ENCODE results near the gene ACAP1.
A peak's percentile ranks its signal among the peaks of the same experiment; 100 is the strongest.
"Not testable (repeated sequence)": the region's sequence is repeated elsewhere in the genome, so short reads cannot be mapped to it uniquely, and the experiment has no call there.

ACAP1 gene

DNA sequence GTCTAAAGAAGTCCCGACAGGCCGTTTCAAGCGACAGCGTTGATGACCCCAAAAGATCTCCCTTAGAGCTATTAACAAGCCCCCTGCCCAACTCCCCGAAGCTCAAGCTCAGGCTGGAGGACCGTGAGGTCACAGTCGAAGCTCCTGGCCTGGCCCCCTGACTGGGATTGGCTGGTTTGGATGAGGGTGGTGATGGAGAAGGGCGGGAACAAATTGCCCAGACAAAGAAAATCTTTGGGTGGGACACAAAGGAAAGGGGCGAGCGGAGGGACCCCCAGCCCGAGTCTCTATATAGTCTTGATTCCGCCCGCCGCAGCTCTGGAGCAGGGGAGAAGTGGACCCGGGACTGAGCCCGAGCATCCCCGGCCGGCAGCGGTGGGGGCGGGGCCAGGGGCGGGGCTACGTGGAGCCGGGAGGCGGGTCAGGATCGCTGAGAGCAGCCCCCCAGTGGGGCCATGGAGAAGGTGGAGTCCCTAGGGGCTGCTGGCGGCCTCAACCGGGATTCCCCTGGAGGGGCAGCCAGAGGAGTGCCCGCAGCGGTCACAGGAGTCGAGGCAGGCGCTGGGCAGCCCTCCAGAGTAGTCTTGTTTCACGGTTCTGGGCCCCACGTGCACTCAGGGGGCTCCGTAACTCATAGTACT is 6.2 kb upstream of the ACAP1 start:
- DNase-seq (ENCODE audit: low spot score), result peak; percentile 95

DNA sequence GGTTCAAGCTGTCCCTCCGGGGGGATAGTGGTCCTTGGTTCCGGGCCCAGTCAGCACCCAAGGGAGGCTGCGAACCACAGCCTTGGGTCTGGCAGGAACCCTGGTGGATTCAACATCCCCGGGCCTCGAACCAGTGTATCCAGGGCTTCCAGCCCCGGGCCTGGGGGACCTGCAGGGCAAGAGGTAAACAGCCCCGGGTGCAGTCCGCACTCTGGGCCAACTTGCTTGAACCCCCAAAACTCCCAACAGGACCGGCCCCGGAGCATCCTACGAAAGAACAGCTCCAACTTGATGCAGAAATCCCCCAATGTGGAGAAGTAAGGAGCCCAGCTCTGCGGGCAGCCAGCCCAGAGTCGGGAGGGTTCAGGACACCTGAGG is 5.7 kb upstream of the ACAP1 start:
- no peak for DNase-seq (ENCODE audit: low spot score)

DNA sequence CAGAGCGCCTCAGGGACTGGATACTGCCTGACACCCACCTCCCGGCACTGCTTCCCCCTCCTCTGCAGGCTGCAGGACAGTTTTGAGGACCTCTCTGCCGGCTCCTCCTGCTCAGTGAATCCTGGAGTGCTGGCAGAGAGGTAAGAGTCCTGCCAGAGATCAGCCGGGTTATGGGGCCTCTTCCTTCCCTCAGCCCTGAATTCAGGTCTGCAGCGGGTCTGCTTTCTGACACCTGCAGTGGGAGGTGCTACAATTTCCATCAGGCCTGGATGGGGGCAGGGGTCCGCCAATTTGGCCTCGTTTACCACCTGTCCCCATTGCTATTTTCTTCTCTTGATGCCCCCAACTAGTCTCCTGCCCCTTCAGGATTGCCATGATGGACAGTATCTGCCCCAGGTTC is 4.2 kb upstream of the ACAP1 start:
- no peak for DNase-seq (ENCODE audit: low spot score)

DNA sequence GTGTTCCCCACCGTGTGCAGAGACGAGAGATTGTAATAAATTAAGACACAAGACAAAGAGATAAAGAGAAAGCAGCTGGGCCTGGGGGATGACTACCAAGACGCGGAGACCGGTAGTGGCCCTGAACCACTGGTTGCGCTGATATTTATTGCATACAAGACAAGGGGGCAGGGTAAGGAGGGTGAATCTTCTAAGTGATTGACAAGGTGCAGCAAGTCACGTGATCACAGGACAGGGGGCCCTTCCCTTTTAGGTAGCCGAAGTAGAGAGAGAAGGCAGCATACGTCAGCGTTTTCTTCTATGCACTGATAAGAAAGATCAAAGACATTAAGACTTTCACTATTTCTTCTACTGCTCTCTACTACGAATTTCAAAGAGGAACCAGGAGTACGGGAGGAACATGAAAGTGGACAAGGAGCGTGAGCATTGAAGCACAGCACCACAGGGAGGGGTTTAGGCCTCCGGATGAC is 3.7 kb upstream of the ACAP1 start:
- DNase-seq (ENCODE audit: low spot score), result not testable (repeated sequence)

DNA sequence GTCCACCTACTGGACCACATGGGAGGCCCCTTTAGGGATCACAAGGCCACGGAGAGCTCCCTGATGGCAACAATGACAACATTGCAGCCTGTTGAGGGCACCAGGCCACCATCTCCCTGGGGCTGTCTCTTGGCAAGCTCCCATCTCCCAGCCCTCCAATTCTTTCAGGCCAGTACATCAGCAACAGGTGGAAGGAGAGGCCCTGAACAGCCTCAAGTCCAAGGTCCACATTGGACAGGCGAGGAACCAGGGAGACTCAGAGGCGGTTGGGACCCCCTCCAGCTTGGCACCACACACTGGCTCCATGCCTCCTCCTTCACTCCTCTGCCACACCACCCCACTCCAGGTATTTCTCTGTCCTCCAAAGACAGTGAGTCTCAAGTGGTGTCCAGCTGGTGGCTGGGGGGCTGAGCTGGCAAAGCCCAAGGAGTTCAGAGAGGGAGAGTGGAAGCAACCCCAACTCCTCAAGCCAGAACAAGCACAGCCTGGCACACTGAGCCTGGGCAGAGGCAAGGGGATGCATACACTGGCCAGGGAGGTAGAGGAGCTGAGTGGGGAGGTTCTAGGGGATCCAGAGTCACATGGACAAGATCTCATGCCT is 1.3 kb upstream of the ACAP1 start:
- DNase-seq (ENCODE audit: low spot score), result no peak

DNA sequence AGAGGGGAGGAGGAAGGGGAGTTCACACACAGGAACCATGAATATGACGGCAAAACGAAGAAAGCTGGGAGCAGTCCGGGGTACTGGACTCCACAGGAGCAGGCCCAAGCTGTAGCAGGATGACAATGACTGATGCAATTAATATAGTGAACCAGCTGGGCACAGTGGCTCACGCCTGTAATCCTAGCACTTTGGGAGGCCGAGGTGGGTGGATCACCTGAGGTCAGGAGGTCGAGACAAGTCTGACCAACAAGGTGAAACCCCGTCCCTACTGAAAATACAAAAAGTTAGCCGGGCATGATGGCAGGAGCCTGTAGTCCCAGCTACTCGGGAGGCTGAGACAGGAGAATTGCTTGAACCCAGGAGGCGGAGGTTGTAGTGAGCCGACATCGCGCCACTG is 564 bp upstream of the ACAP1 start:
- not testable (repeated sequence) for DNase-seq (ENCODE audit: low spot score)

DNA sequence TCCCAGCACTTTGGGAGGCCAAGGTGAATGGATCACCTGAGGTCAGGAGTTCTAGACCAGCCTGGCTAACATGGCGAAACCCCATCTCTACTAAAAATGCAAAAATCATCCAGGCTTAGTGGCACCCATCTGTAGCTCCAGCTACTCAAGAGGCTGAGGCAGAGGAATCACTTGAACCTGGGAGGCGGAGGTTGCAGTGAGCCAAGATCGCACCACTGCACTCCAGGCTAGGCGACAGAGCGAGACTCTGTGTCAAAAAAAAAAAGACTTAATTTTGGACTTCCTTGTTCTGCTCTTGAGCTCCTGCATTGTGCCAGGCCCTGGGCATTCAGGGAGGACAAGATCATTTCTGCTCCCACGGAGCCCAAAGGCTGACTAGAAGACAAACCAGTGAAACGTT is 1.3 kb downstream of the ACAP1 start:
- not testable (repeated sequence) for DNase-seq (ENCODE audit: low spot score)

DNA sequence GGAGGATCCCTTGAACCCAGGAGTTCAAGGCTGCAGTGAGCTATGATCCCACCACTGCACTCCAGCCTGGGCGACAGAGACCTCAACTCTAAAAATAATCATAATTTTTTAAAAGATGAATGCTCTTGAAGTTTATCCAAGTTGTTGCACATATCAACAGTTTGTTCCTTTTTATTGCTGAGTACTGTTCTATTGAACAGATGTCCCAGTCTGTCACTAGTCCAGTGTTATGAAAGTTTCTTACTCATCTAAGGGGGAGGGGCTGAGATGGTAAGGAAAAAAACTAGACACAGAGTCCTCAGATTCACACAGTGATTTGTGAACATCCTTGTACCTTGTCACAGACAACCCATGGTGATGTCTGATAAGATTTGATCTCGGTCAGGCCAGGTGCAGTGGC is 3.9 kb downstream of the ACAP1 start:
- no peak for DNase-seq (ENCODE audit: low spot score)

DNA sequence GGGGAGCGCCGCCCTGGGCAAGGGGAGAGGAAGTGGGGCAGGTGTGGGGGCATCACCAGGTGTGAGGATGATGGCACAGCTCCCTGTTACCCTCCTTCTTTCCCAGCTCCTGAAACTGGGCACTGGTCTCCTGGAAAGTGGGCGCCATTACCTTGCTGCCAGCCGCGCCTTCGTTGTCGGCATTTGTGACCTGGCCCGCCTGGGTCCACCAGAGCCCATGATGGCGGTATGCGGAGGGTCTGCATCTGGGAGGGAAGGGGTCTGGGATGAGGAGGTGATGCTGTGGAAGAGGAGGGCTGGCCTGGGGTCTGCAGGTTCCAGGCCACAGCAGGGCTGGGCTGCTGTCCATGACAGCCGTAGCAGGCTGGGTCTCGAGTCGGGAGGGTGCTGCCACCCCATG is 5.5 kb downstream of the ACAP1 start:
- DNase-seq (ENCODE audit: low spot score), result no peak

DNA sequence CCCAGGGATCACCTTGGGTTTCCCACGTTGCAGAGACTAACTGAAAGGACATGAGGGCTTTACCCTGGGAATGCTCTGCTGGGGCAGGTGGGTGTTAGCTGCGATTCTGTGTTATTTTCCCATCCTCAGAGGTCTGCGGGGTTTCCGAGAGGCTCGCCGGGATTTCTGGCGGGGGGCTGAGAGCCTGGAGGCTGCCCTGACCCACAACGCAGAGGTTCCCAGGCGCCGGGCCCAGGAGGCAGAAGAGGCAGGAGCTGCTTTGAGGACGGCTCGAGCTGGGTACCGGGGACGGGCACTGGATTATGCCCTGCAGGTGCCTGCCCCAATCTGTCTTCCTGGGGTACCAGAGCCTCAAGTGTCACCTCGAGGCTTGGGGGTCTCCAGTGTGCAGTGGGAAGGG is 6.9 kb downstream of the ACAP1 start:
- no peak for DNase-seq (ENCODE audit: low spot score)

DNA sequence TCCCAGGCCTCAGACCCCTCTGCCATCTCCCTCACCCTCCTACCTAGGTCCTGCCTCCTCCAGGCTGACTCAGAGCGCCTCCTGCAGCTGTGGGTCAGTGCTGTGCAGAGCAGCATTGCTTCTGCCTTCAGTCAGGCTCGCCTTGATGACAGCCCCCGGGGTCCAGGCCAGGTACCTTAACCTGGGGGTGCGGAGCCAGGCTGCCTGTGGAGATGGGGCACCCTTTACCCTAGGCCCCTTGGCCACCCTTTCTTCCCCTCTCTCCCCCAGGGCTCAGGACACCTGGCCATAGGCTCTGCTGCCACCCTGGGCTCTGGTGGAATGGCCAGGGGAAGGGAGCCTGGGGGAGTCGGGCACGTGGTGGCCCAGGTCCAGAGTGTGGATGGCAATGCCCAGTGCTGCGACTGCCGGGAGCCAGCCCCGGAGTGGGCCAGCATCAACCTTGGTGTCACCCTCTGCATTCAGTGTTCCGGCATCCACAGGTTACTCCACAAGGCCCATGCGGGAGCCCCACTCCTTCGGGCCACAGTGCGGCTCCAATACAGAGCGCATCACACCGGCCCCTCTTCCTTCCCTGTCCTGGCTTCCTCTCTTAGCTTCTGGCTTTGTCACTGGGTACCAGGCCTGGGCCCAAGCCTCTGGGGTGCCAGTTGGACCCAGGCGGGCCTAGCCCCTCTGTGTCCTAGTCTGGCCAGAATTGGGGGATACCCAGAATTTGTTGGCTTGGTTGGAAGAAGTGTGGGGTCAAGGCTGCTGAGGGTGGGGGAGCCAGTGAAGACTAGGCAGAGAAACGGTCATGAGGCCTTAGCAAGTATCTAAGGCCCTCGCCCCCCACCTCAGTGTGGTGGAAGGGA is 10.7 kb downstream of the ACAP1 start:
- no peak for DNase-seq (ENCODE audit: low spot score)

DNA sequence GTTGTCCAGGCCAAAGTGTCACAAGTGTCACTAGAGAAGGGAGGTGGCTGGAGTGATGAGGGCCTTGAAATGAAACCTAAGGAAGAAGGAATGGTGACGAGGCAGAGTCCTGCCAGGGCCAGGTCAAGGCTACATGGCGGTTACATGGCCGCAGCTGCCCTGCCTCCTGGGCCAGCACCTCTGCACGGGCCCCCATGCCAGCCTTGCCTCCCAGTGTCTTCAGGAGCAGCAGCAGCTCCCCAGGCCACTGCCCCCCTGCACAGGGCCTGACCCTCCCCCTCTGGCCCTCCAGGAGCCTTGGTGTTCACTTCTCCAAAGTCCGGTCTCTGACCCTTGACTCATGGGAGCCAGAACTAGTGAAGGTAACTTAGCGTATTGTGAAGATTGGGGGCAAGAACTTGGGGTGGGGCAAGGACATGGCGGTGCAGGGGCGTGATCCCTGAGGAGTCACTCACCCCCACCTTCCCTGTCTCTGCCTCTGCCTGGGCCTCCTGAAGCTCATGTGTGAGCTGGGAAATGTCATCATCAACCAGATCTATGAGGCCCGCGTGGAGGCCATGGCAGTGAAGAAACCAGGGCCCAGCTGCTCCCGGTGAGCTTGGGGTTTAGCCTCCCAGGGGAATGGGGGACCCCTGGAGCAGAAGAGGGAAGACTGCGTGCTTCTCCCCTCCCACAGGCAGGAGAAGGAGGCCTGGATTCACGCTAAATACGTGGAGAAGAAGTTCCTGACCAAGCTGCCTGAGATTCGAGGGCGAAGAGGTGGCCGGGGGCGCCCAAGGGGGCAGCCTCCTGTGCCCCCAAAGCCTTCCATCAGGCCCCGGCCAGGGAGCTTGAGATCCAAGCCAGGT is 11.5 kb downstream of the ACAP1 start:
- DNase-seq (ENCODE audit: low spot score), result no peak

DNA sequence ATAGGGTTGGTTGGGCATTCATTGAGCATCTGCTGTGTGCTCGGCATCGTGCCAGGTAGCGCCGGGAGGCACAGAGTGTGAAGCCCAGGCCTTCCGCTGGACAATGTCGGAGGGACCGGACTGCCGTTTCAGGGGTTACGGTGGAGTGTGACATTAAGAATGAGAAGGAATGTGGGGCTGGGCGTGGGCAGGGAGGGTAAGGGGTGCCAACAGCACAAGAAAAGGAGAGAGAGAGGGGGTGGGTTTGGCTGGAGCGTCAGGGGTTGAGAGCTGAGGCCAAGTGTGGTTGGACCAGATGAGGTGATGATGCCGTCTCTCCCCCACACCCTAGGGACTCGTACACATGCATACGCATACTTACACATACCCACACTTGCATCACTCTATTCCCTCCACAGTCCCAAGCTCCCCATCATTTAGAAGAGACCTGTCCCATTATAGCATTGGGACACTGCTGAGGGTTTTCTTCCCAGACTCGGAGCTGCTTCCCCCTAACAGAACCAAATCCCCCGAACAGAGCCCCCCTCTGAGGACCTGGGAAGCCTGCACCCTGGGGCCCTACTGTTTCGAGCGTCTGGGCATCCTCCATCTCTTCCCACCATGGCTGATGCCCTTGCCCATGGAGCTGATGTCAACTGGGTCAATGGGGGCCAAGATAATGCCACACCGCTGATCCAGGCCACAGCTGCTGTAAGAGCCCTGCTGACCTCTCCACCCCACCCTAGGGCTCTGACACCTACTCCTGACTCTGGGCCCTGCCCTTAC is 12.3 kb downstream of the ACAP1 start:
- no peak for DNase-seq (ENCODE audit: low spot score)

DNA sequence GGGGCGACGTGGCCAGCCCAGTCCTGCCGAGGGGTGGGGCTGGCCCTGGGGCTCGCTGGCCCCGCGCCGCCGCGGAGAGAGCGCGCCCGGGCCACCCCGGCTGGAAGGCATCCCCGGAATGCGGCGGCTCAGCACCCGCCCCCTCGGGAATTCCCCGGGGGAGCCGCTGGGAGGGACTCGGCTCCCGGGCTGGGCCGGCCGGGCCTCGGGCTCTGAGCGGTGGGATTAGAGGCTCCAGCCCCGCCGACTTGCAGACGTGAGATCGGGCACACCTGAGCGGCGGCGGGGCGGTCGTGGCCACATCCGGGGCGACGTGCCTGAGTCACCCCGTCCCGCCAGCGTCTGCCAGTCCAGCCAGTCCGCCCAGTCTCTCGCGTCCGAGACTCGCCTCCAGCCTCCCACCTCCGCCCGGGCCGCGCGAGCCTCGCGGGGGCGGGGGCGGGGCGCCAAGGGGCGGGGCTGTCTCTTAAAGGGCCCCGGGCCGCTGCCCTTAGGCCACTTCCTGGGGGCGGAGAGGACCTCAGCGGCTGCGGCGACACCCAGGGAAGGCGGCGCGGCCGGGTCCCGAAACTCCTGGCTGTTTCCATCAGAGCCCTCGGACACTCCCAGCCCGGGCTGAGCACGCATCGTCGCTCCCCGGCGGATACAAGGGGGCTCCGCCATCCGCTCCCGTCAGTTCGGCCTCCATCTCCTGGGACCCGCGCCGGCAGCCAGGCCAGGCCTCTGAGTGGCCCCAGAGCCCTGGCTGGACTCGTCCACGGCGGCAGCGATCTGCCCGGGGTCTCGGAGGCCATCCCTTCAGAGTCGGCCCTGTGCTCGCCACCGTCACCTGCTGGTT is 15.6 kb downstream of the ACAP1 start, which contains the start of gene KCTD11:
Gene KCTD11, plus strand, starts transcription at position 498 of the 838 bp plus-strand sequence.
- DNase-seq (ENCODE audit: low spot score), result peak; percentile 95

DNA sequence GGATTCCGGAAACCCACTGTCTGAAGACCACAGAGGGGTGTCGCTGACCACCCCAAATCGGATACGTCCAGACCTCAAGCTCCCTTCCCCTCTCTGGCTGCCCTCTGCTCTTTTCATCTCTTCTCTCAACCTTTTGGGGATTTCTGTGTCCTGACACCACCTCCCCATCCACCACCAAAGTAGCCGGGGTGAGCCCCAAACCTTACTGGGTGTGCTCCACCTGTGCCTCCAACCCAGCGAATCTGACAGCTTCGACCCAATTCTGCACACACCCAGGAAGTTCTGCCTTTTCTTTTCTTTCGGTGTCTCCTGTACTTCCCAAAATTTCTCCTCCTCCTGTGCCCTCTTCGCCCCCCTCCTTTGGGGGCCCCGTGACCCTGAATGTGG is 16.2 kb downstream of the ACAP1 start:
- no peak for DNase-seq (ENCODE audit: low spot score)

DNA sequence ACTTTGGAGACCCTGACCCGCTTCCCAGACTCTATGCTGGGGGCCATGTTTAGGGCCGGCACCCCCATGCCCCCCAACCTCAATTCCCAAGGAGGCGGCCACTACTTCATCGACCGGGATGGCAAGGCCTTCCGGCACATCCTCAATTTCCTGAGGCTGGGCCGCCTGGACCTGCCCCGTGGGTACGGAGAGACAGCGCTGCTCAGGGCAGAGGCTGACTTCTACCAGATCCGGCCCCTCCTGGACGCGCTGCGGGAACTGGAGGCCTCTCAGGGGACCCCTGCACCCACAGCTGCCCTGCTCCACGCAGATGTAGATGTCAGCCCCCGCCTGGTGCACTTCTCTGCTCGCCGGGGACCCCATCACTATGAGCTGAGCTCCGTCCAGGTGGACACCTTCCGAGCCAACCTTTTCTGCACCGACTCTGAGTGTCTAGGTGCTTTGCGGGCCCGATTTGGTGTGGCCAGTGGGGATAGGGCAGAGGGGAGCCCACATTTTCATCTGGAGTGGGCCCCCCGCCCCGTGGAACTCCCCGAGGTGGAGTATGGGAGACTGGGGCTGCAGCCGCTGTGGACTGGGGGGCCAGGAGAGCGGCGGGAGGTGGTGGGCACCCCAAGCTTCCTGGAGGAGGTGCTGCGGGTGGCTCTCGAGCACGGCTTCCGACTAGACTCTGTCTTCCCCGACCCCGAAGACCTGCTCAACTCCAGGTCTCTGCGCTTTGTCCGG is 16.7 kb downstream of the ACAP1 start:
- peak; percentile 55 for DNase-seq (ENCODE audit: low spot score)

DNA sequence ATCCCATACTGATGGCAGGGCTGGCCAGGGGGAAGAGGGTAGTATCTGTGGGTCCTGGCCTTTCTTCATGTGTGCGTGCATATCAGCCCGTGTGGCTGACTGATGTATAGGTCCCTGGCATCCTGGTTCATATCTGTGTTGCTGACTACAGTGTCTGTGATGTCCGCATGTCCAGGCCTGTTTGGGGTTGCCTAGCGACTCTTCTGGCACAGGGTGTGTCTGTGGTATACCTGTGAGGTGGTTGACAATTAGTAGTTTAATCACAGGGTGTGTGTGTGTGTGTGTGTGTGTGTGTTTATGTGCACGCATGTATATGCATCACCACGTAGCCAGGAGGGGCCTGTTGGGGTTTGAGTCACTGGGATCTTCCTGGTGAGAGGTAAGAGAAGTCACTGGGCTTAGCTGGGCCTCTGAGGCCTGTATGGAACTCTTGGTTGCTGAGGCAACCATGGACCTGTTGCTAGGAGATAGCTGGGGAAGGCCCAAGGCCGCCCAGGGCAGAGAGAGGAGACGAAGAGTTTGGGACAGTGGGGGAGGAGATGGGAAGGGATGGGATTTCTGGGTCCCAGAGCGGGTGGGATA is 18.0 kb downstream of the ACAP1 start:
- peak; percentile 71 for DNase-seq (ENCODE audit: low spot score)

DNA sequence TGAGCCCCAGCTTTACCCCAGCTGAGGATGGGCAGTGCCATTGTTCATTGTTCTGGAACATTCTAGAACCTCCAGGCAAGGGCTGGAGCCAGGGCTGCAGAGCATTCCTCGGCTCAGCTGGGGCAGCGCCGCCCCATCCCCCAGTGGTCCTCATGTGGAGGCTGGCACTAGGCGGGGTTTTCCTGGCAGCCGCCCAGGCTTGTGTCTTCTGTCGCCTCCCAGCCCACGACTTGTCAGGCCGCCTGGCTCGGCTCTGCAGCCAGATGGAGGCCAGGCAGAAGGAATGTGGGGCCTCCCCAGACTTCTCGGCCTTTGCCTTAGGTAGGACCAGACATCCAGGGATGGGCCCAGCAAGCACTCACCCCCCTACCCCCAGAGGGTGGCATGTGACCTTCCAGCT is 18.7 kb downstream of the ACAP1 start, which contains the start of gene TMEM95:
Gene TMEM95, plus strand, starts transcription at position 104 of the 400 bp plus-strand sequence. Its CDS starts 49 bp downstream, at position 153.
- no peak for DNase-seq (ENCODE audit: low spot score)

DNA sequence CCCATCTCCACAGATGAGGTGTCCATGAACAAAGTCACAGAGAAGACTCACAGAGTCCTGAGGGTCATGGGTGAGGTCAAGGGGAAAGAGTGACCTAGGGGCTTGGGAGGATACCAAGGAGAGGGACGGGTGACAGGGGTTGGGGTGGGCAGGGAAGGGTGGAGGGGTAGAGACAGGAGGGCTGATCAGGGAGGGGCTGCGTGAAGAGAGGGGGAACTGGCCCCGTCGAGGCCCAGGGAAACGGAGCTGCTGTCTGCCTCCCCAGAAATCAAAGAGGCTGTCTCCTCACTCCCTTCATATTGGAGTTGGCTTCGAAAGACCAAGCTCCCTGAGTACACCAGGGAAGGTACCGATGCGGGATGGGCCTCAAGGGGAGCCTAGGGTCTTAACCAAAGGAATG is 19.2 kb downstream of the ACAP1 start:
- DNase-seq (ENCODE audit: low spot score), result no peak
